ENCODE measurements around the gene AIFM3.
"Not testable (repeated sequence)": the region's sequence is repeated elsewhere in the genome, so short reads cannot be mapped to it uniquely, and the experiment has no call there.

Gene AIFM3

GRCh38 chr22:20959578-20960461 lies 7.2 kb upstream of the AIFM3 start:
- DNase-seq: no peak

DNA sequence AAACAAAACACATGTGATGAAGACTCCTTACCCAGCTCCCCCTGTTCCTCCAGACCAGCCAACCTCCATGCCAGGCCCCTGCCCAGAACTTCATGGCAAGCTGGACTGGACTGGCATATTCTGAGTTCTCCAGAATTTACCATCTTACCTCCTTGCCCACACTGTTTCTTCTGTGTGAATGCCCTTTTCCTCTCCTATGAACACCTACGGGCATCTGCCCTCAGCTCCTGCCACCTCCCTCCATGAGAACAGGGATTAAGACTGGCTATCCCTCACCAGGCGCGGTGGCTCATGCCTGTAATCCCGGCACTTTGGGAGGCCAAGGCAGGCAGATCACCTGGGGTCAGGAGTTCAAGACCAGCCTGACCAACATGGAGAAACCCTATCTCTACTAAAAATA lies 6.4 kb upstream of the AIFM3 start:
- DNase-seq: no peak

DNA sequence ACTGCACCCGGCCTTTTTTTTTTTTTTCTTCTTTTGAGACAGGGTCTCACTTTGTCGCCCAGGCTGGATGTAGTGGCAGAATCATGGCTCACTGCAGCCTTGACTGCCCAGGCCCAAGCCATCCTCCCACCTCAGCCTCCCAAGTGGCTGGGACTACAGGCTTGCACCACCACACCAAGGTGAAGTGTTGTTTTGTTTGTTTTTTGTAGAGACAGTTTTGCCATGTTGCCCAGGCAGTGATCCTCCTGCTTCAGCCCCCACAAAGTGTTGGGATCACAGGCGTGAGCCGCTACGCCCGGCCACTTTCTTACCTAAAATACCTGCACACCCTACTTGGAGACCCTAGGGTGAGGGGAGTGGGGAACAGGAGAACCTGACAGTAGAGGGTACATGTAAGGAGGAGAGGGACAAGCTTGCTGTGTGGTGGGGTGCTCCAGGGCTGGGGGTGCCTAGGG lies 4.5 kb upstream of the AIFM3 start:
- no peak for DNase-seq

DNA sequence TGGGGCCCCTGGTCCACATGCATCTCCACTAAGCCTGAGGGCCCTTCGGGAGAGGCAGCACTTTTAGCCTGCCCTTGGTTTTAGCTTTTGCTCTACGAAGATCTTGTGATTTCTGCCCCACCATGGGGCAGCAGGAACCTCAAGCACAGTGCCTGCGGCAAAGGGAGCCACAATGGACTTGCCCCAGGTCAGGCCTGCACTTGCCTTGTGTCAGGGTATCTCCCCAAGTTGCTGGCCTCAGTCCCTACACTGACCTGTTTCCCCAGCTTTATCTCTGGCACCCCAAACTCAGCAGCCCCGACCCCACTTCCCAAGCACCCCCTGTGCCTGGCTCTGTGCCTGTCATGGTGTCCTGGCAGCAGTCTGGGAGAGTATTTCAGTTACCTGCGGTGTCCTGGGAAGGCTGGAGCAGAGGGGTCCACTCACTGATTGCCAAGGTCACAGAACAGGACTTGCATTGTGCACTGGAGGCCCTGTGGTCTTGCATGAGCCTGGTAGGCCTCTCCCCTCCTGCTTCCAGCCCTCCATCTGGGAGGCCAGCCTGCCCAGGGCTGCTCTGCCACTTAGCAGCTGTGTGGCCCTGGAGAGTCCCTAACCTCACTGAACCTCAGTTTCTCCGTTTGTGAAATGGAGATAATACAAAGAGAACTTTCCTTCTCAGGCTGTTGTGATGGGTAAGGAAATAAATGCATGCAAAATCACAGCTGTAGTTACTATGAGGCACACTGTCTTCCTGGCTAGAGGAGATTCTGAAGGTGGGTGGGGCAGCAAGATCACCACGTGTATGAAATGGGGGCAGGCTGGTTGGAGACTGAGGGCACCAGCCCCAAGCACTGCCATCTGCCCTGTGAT lies 3.6 kb upstream of the AIFM3 start:
- DNase-seq: no peak

GRCh38 chr22:20964090-20964798 lies 2.8 kb upstream of the AIFM3 start:
- no peak for DNase-seq

GRCh38 chr22:20964799-20965103 lies 2.3 kb upstream of the AIFM3 start:
- DNase-seq: no peak

DNA sequence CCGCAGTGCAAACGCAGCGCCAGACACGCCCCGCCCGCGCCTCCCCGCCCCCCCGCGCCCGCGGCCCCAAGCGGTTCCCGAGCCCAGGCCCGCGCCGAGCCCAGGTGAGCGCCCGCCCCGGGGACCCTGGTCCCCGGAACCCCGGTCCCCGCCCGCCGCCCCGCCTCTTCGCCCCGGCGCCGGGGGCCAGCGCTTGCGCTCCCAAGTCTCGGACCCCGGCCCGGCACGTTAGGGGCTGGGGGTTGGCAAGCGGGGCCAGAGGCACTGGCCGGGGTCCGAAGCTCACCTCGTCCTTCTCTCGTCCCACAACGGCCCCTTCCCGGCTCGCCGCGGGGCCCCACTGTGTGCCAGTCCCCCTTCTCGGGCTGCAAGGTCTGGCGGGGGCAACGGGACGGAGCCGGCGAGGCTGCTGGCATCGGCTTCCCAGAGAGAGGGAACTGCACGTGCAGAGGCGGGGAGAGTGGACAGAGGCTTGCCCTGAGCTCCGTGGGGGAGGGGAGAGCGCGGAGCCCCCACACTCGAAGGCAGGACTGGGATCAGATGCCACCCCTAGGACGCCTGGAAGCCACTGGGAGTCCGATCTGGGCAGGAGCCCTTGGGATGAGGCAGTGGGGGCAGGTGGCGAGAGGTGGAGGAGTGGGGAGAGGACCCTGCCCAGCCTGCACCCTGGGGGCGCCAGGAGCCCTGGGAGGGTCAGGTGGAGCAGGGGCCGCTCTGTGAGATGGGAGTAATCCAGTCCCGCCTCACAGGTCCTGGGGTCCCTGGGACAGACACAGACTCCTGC lies 1.8 kb upstream of the AIFM3 start:
- DNase-seq: no peak

GRCh38 chr22:20965888-20966855 lies 883 bp upstream of the AIFM3 start:
- no peak for DNase-seq

DNA sequence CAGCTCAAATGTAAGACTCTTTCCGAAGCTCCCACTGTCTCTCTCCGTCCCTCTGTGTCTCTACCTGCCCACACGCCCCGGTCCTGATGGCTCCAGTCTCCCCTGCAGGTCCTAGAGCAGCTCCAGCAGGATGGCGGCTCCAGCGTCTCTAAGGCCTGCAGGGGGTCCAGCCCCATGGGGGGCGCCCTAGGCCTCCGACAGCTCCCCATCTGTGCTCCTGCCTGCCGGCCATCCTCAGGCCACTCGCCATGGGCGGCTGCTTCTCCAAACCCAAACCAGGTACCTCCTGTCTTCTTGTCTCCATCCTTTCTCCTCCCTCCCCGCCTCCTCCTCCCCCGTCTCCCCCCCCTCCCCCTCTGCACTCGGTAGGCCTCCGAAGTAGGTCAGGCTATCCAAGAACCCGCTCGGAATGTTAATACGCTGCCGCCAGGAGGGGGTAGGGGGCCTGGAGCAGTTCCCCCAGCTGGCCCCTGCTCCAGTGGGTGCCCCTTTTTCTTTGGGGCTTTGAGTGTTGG lies 699 bp downstream of the AIFM3 start:
- DNase-seq: no peak

DNA sequence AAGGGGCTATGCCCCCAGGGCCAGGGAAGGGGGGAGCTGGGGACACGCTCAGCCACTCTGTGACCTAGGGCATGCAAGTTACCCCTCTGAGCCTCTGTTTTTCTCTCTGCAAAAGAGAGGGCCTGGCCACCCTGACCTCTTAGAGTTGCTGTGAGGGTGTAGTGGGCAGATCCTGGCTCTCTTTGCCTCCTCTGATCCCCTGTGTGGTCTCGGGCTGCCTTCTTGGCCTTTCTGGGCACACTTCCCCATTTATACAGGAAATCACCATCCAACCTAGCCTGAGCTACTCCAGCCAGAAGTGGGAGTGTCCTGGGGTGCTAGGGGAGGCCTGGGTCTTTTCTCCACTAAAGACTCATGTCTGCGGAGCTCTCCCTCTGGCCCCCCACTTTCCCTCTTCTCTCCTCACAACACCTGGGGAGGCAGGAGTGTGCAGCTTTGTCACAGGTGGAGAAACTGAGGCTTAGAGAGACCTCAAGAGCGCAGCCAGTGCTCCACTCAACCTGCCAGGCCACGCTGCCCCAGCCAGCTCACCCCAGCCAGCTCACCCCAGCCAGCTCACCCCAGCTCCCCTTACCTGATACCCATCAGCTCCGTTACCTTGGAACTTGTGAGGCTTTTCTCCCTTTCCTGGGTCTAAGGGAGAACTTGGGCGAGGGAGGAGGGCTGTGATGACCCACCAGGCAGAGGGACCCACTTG lies 1.4 kb downstream of the AIFM3 start:
- no peak for DNase-seq

- DNase-seq: no peak
Measured at GRCh38 chr22:20970939-20971657, 4.0 kb downstream of the AIFM3 start.

GRCh38 chr22:20972014-20972694 lies 5.1 kb downstream of the AIFM3 start:
- not testable (repeated sequence) for DNase-seq

DNA sequence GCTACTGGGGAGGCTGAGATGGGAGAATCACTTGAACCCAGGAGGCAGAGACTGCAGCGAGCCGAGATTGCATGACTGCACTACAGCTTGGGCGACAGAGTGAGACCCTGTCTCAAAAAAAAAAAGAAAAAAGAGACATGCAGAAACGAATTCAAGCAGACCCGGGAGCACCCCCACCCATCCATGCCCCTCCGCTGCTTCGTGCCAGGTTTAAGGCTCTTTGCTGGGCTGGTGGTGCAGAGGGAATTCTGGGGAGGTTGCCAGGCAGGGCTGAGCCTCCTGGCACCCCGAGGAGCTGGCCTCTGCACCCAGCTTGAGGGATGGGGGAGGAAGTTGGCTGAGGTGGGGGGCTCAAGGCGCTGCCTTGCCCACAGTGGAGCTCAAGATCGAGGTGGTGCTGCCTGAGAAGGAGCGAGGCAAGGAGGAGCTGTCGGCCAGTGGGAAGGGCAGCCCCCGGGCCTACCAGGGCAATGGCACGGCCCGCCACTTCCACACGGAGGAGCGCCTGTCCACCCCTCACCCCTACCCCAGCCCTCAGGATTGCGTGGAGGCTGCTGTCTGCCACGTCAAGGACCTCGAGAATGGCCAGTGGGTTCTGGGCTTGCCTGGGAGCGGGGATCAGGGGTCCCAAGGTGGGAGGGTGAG lies 6.0 kb downstream of the AIFM3 start:
- no peak for DNase-seq

- no peak for DNase-seq
Measured at GRCh38 chr22:20973634-20974286, 6.7 kb downstream of the AIFM3 start.

DNA sequence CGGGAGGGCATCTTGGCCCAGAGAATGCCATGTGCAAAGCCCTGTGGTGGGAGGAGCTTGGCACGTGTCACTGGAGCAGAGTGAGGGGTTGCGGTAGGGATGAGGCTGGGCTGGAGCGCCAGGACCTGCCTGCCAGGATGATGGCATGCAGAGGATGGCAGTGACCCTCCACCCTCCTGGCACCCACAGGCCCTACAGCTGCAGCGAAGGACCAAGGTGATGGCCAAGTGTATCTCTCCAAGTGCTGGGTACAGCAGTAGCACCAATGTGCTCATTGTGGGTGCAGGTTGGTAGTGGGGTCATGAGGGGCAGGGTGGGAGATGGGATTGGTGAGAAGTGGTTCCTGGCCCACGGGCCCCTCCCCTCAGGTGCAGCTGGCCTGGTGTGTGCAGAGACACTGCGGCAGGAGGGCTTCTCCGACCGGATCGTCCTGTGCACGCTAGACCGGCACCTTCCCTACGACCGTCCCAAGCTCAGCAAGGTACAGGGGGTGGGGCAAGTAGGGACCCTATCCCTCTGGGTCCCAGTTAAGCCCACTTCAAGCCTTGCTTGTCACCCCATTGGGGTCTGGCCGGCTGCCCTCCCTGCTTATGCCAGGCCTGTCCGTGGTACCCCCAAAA lies 7.4 kb downstream of the AIFM3 start:
- no peak for DNase-seq

- no peak for DNase-seq
Measured at GRCh38 chr22:20975541-20976290, 8.7 kb downstream of the AIFM3 start.

Data from hippocampal formation (tissue), 2 donors.